ENCODE results near the gene PIWIL1. TPM values are rescaled to one million over a fixed set of nuclear protein-coding genes. Genes with fewer than 3 reads are reported as not detected.

PIWIL1 gene
- total RNA-seq, 1 donor from 2014 or later: not detected

- H3K9me3 Mint-ChIP-seq (ENCODE audit: low read depth): no peaks in the 10 kb centered on the region
- TF ChIP-seq CTCF (IDR thresholded peaks at IDR 0.05): no peak
- no peaks in the 10 kb centered on the region for H3K36me3 Mint-ChIP-seq (ENCODE audit: low read depth)
- H3K27ac Mint-ChIP-seq (ENCODE audit: unreplicated experiment): no peak overlapping the region
- DNase-seq (ENCODE audit: low spot score): no peak
- peaks cover 34% of the 10 kb centered on the region for H3K27me3 Mint-ChIP-seq (ENCODE audit: low read depth)
- H3K4me3 Mint-ChIP-seq (ENCODE audit: unreplicated experiment): no peak overlapping the region
- no peaks in the 10 kb centered on the region for H3K4me1 Mint-ChIP-seq (ENCODE audit: low read depth)
Measured at GRCh38 chr12:130351326-130351725, 13.6 kb downstream of the PIWIL1 start.

- Mint-ChIP-seq H3K4me1 (ENCODE audit: low read depth) (no peaks in the 10 kb centered on the region), H3K4me3 (ENCODE audit: unreplicated experiment) (no peak overlapping the region), H3K9me3 (ENCODE audit: low read depth) (no peaks in the 10 kb centered on the region), H3K27me3 (ENCODE audit: low read depth) (peaks cover 33% of the 10 kb centered on the region), H3K36me3 (ENCODE audit: low read depth) (no peaks in the 10 kb centered on the region), H3K27ac (ENCODE audit: unreplicated experiment) (no peak overlapping the region)
- no peak for TF ChIP-seq CTCF (IDR thresholded peaks at IDR 0.05)
- no peak for DNase-seq (ENCODE audit: low spot score)
Measured at GRCh38 chr12:130353081-130353480, 15.4 kb downstream of the PIWIL1 start.

GRCh38 chr12:130354407-130354806 is 16.7 kb downstream of the PIWIL1 start:
- H3K4me1 Mint-ChIP-seq (ENCODE audit: low read depth): no peaks in the 10 kb centered on the region
- no peak overlapping the region for H3K4me3 Mint-ChIP-seq (ENCODE audit: unreplicated experiment)
- no peaks in the 10 kb centered on the region for H3K36me3 Mint-ChIP-seq (ENCODE audit: low read depth)
- H3K27me3 Mint-ChIP-seq (ENCODE audit: low read depth): peaks cover 38% of the 10 kb centered on the region
- no peak overlapping the region for H3K27ac Mint-ChIP-seq (ENCODE audit: unreplicated experiment)
- no peaks in the 10 kb centered on the region for H3K9me3 Mint-ChIP-seq (ENCODE audit: low read depth)
- no peak for DNase-seq (ENCODE audit: low spot score)
- TF ChIP-seq CTCF (IDR thresholded peaks at IDR 0.05): no peak

GRCh38 chr12:130356222-130356621 is 18.5 kb downstream of the PIWIL1 start:
- no peaks in the 10 kb centered on the region for H3K9me3 Mint-ChIP-seq (ENCODE audit: low read depth)
- H3K4me3 Mint-ChIP-seq (ENCODE audit: unreplicated experiment): no peak overlapping the region
- no peak for DNase-seq (ENCODE audit: low spot score)
- H3K36me3 Mint-ChIP-seq (ENCODE audit: low read depth): no peaks in the 10 kb centered on the region
- peaks cover 38% of the 10 kb centered on the region for H3K27me3 Mint-ChIP-seq (ENCODE audit: low read depth)
- no peak overlapping the region for H3K27ac Mint-ChIP-seq (ENCODE audit: unreplicated experiment)
- no peaks in the 10 kb centered on the region for H3K4me1 Mint-ChIP-seq (ENCODE audit: low read depth)
- no peak for TF ChIP-seq CTCF (IDR thresholded peaks at IDR 0.05)

- Mint-ChIP-seq H3K27me3 (ENCODE audit: low read depth) (peaks cover 33% of the 10 kb centered on the region), H3K9me3 (ENCODE audit: low read depth) (no peaks in the 10 kb centered on the region), H3K4me1 (ENCODE audit: low read depth) (no peaks in the 10 kb centered on the region), H3K4me3 (ENCODE audit: unreplicated experiment) (no peak overlapping the region), H3K36me3 (ENCODE audit: low read depth) (no peaks in the 10 kb centered on the region), H3K27ac (ENCODE audit: unreplicated experiment) (no peak overlapping the region)
- no peak for DNase-seq (ENCODE audit: low spot score)
- no peak for TF ChIP-seq CTCF (IDR thresholded peaks at IDR 0.05)
Measured at GRCh38 chr12:130357241-130357640, 19.6 kb downstream of the PIWIL1 start.

Data from chondrocyte (in vitro differentiated cells).